Kasumi-1 (cell line): ENCODE results near the gene MIEF1.
A peak's percentile ranks its signal among the peaks of the same experiment; 100 is the strongest.

ENCODE experiments used
- DNase-seq, 2 experiments: peaks; one replicate each; lab custom pipeline; 2025; lab: John Stamatoyannopoulos, UW

The MIEF1 gene

GRCh38 chr22:39528080-39528661 is 26.1 kb downstream of the MIEF1 start:
- DNase-seq, result no peak

DNA sequence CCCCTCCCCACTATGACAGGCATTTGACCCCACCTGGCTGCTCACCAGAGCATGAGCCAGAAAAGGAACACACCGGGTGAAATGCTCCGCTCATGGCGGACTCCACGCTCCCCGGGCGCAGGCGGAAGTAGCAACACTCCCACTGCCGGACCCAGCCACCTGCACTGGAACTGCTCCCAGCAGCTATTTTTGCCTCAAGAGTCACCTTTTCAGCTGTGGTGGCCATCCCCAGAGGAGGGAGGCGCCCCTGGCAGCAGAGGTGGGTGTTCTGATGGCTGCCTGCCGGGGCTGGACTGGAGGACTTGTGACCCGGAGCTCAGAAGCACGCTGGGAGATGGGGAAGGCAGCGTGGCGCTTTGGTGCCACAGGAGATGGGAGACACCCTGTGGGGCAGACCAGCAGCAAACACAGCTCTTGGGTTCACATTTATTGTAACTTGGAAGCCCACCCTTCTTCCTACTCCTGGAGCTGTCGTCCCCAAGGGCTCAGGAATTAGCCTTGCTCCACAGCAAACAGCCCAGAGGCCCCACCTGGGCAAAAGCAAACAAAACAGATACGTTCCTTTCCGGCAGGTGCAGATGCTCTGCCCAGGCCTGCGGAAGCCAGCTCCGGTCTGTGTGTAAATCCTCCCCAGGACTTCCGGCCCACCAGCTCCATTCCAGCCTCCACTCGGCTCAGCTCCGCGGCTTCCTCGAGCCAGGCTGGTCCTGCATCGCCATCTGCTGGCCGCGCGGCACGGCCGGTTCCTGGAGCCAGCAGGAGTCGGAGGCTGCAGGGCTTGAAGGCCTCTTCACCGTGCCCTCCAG is 26.8 kb downstream of the MIEF1 start:
- peak; percentile 88 to 93 for DNase-seq

DNA sequence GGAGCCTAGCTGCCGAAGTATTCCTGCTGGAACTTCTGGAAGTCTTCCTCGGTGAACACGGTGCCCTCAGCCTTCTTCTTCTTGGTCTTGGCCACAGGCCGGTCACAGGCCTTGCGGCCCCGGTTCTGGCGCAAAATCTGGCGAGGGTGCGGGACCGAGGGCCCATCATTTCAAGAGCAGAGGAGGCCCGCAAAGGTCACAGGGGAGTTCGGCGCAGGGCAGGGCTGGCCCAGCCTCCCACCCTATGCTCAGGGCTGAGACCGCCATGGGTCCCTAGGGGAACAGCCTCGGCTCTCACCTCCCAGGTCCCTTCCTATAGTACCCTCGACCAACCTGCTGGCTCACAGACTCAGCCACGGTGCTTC is 27.4 kb downstream of the MIEF1 start:
- no peak for DNase-seq

DNA sequence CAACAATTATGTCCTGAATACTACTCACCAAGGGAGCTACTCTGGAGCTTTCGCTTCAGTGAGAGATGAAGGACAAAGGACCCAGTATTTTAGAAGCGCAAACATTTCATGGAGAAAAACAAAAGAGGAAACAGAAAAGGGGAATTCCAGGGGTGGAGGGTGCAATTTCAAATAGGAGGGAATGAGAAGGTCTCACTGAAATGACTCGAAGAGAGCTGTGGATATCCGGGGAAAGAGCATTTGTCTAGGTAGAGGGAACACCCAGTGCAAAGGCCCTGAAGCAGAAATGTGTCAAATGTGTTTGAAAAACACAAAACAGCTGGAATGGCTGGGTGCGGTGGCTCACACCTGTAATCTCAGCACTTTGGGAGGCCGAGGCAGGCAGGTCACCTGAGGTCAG is 28.0 kb downstream of the MIEF1 start:
- DNase-seq, result no peak

DNA sequence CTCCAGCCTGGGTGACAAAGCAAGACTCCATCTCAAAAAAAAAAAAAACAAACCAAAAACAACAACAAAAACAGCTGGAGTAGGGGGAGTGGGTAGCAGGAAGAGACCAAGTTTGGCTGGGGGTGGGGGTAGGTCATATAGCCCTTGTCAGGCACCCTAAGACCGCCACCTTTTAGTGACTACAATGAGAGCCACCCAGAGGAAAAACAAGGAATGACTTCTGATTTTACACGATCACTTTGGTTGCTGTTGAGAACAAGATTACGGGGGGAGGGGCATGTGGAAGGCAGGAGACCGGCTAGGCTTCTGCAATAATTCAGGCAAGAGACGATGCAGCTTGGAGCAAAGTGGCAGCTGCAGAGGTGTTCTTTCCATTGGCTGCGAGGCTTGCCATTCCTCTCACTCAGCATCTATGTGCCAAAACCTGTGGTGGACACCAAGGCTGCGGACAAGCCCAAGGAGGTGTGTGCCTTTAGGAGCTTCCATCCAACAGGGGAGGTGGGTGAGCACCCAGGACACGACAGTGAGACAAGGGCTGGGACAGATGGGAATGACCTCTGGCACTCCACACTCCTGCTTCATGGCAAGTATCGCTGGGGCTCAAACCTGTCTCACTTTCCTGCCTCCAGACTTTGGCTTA is 28.7 kb downstream of the MIEF1 start:
- DNase-seq, result peak; percentile 82 to 83

DNA sequence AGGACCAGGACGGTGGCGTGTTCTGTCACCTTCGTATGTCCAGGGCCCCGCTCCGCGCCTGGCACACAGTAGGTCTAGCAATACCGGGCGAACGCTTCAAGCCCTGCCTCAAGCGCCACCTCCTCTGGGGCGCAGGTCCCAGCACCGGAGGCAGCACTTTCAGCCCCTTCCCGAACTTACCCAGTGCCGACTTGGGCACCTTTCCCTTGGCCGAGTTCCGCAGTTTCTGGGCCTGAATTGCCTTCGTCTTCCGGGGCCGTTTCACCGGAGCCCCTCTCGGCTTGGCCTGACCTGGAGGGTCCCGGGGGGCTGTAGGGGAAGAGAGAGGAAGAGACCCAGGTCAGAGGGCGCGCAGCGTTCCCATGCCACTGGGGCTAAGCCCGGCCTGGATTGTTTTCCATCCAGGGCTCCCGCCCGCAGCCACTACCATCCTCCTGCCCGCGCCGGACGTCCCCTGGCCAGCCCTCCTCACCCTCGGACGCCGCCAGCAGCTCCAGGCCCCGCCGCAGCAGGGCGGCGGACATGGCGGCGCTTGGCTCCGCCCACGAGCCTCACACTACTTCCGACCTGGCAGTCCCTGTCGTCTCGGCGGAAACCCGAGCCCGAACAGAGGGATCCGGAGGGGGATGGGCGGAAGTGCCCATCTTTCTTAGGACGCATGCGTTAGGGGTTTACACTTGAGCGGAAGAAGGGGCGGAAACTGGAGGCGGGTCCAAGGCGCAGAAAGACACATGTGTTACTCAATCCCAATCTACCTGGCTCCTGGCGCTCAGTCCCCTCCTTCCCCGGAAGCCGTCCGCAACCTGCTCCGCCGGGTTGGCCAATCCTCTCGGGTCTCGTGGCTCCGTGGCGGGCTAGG is 30.4 kb downstream of the MIEF1 start, which contains the start of gene RPS19BP1:
Gene RPS19BP1 (minus strand): TSS at position 534 of the 859 bp plus-strand sequence. CDS start 10 bp downstream, at position 524.
- DNase-seq, result peak; percentile 100

DNA sequence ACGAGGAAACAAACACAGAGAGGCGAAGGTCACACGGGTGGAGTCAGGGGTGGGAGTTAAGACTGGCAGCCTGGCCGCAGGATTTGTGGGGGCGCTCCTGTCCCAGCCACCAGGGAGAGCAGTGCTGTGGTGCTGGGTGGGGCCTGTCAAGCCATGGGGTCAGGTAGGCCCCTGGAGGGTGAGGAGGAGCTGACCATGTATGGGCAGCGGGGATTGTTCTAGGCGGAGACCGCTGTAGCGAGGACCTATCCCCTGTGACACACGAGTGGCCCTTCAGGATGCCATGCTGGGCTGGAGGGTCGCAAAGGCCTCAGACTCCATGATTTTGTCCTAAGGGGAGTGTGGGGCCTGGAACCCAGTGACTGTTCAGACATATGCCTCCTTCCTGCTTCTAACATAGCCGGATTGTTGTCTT is 32.0 kb downstream of the MIEF1 start:
- DNase-seq, result no peak

DNA sequence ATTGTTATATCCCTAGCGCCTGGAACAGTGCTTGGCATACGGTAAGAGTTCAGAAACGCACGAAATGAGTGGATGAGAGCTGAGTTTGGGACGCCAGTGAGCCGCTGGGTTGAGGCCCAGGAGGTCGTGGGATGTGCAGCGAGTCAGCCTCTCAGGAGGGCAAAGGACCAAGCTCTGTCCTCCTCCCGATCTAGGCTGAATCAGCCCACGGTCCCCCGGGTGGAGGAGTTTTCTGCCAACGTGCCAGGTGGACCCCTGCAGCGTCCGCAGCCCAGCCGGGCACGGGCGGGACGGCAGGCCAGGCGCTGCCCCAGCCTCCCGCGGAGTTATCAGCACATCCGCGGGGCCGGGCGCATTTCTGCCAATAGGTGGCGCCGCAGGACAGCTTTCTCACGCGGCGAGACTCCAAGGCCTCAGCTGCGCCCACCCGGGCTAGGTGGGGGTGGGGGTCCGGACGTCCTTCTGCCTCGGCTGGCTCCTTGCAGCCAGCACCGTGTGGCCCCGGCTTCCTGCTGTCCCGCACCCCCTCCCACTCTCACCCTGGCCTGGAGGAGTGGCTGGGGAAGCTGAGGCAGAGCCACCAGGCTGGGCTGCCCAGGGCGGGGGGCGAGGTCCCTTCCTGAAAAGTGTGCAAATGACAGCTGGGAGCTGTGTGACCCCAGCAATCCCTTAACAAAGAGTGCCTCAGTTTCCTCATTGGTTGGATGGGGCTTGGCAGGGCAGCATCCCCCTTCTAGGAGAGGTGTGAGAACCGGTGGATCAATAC is 32.7 kb downstream of the MIEF1 start:
- peak; percentile 33 to 44 for DNase-seq

GRCh38 chr22:39535357-39535725 is 33.3 kb downstream of the MIEF1 start:
- no peak for DNase-seq

DNA sequence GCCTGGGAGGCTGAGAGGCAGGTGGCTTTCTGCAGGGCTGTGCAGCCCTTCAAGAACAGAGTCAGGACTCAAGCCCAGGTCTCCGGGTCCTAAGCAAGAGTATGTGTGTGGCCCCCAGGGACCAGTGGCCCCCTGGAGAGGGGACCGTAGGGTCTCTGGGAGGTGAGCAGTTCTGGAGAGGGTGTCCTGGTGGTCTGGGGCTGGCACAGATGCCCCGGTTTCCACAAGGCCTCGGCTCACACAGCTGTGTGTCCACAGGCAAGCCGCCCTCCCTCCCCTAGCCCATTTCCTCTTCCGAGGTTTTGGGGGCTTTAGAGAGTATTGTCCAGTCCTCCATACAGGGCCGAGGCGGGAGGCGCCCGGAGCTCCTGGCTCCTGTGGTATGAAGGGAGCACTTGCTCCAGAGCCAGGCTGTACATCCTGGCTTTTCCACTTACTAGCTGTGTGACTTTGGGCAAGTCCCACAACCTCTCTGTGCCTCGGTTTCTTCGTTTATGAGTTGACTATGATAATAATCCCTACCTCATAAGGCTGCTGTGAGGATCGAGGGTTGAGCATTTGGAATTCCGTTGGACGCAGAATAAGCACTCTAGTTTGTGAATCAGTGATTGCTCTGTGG is 33.9 kb downstream of the MIEF1 start:
- no peak for DNase-seq

DNA sequence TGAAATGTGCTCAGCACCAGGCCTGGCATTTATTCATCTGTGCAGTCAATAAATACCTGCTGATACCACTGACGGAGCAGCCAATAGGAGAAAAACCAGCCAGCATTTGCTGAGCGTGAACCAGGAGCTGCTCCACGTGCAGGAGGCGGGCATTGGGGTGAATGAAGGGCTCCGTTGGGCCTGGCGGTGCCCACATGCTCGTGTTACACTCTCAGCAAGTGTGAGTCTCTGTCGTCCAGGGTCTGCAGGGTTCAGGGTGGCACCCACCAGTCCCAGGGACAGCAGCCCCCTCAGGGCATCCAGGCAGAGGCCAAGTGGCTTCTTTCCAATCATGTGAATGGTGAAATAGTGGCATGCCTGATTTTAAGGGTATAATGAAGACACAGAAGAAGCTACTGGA is 34.6 kb downstream of the MIEF1 start:
- no peak for DNase-seq

DNA sequence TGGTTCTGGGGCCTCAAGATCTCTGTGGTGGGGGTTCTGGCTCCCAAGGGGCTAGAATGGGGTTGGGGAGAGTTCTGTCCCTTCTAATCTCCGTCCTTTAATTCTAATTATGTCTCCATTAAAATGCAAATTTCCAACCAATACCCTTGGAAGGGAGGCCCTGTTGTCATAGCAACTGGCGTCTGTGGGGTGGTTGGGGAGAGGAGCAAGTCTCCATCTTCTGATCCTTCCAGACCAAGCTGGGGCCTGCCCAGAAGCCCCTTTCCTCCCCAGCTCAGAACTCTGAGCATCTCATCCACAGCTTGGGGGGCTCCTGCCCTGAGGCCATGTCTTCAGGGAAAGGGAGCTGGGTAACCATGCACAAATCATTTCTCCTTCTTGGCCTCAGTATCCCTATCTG is 35.9 kb downstream of the MIEF1 start:
- DNase-seq, result no peak

DNA sequence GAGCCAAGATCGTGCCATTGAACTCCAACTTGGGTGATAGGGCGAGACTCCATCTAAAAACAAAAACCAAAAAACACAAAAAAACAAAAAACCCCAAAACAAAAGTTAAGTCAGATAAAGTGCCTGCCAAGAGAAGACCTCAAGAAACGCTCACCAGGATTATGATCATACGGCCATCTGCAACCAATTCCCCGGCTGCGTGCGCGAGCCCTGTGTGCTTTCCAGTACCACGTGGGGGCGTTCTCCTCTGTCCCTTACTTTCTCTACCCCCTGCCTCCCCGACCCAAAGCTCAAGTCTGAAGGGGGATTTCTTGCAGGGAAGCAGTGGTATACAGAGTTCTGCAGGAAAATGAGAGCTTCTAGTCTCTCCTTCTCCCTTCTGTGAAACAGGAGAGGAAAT is 41.0 kb downstream of the MIEF1 start:
- peak; percentile 46 to 85 for DNase-seq

GRCh38 chr22:39545386-39546365 is 43.6 kb downstream of the MIEF1 start:
- peak; percentile 27 for DNase-seq

DNA sequence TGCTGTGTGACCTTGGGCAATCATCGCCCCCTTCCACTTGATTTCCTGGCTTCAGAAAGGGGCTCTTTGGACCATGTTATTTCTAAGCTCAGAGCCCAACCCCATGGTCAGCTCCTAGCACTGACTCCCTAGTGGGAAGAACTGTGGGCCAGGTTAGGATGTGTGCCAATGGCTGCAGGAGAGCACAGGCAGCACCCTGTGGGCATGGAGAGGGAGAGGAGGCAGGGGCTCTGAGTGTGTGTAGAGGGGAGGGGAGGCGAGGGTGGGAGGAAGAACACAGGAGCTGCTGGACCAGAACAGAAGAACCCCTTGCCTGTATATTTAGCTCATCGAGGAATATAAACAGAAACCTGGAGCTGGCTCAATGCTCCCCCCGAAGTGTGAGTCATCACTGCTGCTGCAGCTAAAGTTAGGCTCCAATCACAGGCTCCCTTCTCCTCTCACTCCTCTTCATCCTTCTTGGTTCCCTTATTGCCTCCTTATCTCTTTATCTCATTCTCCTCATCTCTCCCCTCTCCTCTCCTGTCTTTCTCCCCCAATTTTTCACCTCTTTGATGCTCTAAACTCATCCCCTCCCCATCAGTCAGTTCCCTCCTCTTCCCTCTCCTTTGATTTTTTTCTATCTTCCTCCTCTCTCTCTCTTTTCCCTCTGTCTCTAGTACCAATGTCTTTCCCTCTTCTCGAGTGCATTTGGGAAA is 44.9 kb downstream of the MIEF1 start:
- peak; percentile 34 to 46 for DNase-seq

DNA sequence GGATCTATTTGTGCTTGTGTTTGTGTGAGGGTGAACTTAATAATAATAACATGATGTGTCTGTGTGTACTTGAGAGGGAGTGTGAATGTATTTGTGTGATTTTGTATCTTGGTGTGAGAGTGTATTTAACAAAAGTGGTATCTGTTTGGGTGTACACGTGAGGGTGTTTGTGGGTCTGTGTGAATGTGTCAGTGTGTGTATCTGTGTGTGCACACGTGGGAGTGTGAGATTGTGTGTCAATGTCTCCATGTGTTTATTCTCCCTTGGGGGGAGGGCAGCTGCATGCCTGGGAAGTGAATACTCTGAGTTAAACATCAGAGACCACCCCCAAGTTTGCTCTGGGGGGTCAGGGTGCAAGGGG is 45.5 kb downstream of the MIEF1 start:
- DNase-seq, result no peak

DNA sequence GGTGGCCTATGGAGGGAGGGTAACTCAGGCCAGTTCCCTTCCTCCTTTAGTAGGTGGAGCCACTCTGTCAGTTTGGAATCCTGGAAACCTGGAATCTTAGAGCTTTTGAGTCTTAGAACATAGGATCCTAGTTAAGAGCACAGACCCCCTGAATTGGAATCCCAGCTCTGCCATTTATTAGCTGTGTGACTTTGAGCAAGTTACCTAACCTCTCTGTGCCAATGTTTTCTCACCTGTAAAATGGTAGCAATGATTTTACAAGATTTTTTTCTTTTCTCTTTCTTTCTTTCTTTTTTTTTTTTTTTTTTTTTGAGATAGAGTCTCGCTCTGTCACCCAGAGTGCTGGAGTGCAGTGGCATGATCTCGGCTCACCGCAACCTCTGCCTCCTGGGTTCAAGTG is 51.3 kb downstream of the MIEF1 start:
- DNase-seq, result no peak

GRCh38 chr22:39554151-39554550 is 52.1 kb downstream of the MIEF1 start:
- no peak for DNase-seq
